ENCODE measurements around the gene NCOA5. TPM values are rescaled to one million over a fixed set of nuclear protein-coding genes. Genes with fewer than 3 reads are reported as not detected.

The NCOA5 gene
- total and polyA plus RNA-seq, 10 donors = 14.3 to 33.2 (median 27.7) TPM

DNA sequence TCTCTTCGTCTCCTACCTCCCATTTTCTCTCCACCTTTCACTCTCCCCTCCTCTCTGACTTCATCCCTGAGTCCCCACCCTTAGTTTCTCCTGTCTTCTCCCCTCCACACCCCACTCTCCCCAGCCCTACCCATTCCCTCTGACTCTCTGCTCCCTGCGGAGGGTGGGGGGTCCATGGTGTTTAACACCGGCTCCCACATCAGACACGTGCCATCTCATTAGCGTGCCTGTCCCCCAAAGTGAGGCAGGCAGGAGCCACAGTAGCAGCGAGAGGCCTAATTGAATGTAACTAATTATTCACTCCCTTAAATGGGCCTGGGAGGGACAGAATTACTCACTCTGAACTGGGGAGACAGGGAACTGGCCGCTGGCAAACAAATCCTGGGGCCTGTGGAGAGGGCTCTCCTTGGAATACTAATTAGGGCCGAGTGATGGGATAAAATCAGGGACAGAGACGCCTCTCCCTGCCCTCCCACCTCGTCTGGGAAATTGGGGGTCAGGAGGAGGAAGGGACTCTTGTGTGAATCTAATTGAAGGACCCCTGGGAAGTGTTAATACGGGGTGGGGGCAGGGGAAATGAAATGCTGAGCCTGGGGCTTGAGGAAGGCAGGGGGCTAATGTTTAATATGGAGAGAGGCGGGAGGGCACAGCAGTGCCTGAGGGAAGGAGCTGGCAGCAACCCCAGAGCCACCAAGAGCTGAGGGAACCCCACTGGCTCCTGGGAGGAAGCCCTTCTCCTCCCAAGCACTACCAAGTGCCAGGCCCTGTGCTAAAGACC is 46.3 kb upstream of the NCOA5 start:
- Histone ChIP-seq H3K9me3 (no peaks in the 10 kb centered on the region), H3K4me1 (peaks cover 4 to 19% (median 9%) of the 10 kb centered on the region in 6 donors), H3K4me3 (no peak overlapping the region), H3K27ac (no peak overlapping the region), H3K36me3 (no peaks in the 10 kb centered on the region), H3K27me3 (replicated peaks in 1 of 7) (peaks cover 0 to 92% (median 28%) of the 10 kb centered on the region in 7 donors)
- no peak for DNase-seq
- no peak for TF ChIP-seq POLR2AphosphoS5 (IDR thresholded peaks at IDR 0.05)
- no peak for TF ChIP-seq CTCF (IDR thresholded peaks at IDR 0.05 in 8 of 11, conservative IDR thresholded peaks at IDR 0.05 in 3 of 11)
- no peak for TF ChIP-seq POLR2A (IDR thresholded peaks at IDR 0.05)
- 51 to 58% (median 53%) methylated on average over 12 of the region's 12 CpGs for WGBS, 5 donors
- intact Hi-C loops (cut with DNase I; ENCODE audit: low total_unique reads) = no loop called here

DNA sequence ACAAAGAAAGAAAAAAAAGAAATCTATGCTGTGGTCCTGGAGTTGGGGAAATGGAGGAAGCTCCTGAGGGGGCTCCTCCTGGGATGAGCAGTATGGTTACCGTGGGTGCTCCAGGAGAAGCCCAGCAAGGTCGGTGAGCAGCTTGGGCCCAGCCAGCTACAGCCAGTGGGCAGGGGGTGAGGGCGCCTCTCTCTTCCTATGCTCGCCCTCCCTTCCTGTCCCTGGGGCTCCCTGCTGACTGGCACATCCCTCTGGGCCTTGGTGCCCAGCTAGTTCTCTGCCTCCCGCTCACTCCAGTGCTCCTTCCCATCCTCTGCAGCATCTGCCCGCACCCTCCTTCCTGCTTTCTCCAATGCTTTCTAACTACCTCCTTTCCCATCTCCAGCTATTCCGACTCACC is 45.0 kb upstream of the NCOA5 start:
- H3K27me3 ChIP-seq (replicated peaks in 1 of 7) = peaks cover 0 to 91% (median 26%) of the 10 kb centered on the region in 7 donors

DNA sequence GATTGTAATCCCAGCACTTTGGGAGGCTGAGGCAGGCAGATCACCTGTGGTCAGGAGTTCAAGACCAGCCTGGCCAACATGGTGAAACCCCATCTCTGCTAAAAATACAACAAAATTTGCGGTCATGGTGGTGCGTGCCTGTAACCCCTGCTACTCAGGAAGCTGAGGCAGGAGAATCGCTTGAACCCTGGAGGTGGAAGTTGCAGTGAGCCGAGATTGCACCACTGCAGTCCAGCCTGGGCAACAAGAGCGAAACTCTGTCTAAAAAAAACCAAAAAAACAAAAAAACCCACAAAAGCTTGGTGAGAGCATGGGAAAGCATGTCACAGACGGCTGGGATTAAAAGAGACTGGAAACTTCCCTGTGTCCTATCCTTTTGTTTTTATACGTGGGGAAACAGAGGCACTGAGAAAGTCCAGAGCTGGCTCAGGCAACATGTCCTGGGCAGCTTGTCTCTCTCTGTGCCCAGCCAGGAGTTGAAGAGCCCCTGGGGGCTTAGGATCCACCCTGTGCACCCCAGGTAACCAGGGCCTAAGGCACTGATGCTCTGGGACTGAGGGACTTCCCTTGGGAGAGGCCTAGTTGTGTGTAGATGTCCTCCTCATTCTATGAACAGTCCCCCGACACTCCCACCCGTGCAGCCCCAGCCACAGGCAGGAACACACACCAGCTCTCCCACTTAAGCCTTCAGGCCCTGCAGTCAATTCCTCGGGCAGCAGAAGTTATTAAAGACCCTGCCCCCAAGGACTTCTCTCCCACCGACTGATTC is 44.3 kb upstream of the NCOA5 start:
- Histone ChIP-seq H3K36me3 (peaks cover 0 to 2% (median 0%) of the 10 kb centered on the region in 6 donors), H3K4me1 (peaks cover 4 to 24% (median 11%) of the 10 kb centered on the region in 6 donors), H3K9me3 (no peaks in the 10 kb centered on the region), H3K27ac (no peak overlapping the region), H3K4me3 (no peak overlapping the region), H3K27me3 (replicated peaks in 1 of 7) (peaks cover 0 to 85% (median 22%) of the 10 kb centered on the region in 7 donors)
- TF ChIP-seq POLR2AphosphoS5 (IDR thresholded peaks at IDR 0.05) (no peak), CTCF (IDR thresholded peaks at IDR 0.05 in 8 of 11, conservative IDR thresholded peaks at IDR 0.05 in 3 of 11) (no peak), POLR2A (IDR thresholded peaks at IDR 0.05) (no peak)
- intact Hi-C loops (cut with DNase I; ENCODE audit: low total_unique reads) = loop anchor here (5.0 kb wide), 1 partner anchor 173 kb away; the partner anchor contains the start of gene CDH22
- DNase-seq = no peak
- 63 to 83% (median 72%) methylated on average over 11 of the region's 11 CpGs for WGBS, 5 donors

More for the DNA sequence above, 45.0 kb upstream of the NCOA5 start:
- Histone ChIP-seq H3K4me3 (no peak overlapping the region), H3K4me1 (peaks cover 4 to 24% (median 11%) of the 10 kb centered on the region in 6 donors), H3K9me3 (no peaks in the 10 kb centered on the region), H3K27ac (no peak overlapping the region), H3K36me3 (no peaks in the 10 kb centered on the region)
- TF ChIP-seq CTCF (IDR thresholded peaks at IDR 0.05 in 8 of 11, conservative IDR thresholded peaks at IDR 0.05 in 3 of 11) = no peak
- TF ChIP-seq POLR2AphosphoS5 (IDR thresholded peaks at IDR 0.05) = no peak
- TF ChIP-seq POLR2A (IDR thresholded peaks at IDR 0.05) = no peak
- 58 to 73% (median 69%) methylated on average over 6 to 7 of the region's 7 CpGs for WGBS, 5 donors
- intact Hi-C loops (cut with DNase I; ENCODE audit: low total_unique reads) = loop anchor here (5.0 kb wide), 1 partner anchor 173 kb away; the partner anchor contains the start of gene CDH22
- no peak for DNase-seq
